HepG2 (cell line): ENCODE measurements around the gene FBXO11. TPM values are rescaled to one million over a fixed set of nuclear protein-coding genes. Genes with fewer than 3 reads are reported as not detected.

Experiments used
- ASH2L ChIP-seq: fragments of 300-600, 200-600 bp; sonication (generic); IDR thresholded peaks from 2 replicates; pipeline ENCODE4 v1.7.0; 2017; ENCODE audit warnings: low read depth, mild to moderate bottlenecking, moderate library complexity, mixed read lengths, low read length; ENCODE audit not compliant: insufficient read length
- CHD2 ChIP-seq: IDR thresholded peaks from 2 replicates; pipeline ENCODE4 v1.6.1; 2011; ENCODE audit warnings: low read depth, low read length, improper control_type of control experiment
- CREM ChIP-seq, 2 experiments: sonication (generic) in 1 of 2; formaldehyde crosslinking in 1 of 2; IDR thresholded peaks; 2 replicates each; pipeline versions ENCODE4 v1.4.0 to v1.6.1; 2016 to 2020; ENCODE audit warnings: antibody characterized with exemption in 1 of 2, mild to moderate bottlenecking in 1 of 2, missing genetic modification reagents in 1 of 2
- HIVEP1 ChIP-seq: sonication (generic); formaldehyde crosslinking; IDR thresholded peaks from 2 replicates; pipeline ENCODE4 v1.4.0; 2020; ENCODE audit warnings: mild to moderate bottlenecking, missing genetic modification reagents
- HOXA3 ChIP-seq: sonication (generic); formaldehyde crosslinking; IDR thresholded peaks from 2 replicates; pipeline ENCODE4 v1.5.0; 2020; ENCODE audit warnings: missing genetic modification reagents
- MAX ChIP-seq: IDR thresholded peaks from 2 replicates; pipeline ENCODE4 v1.6.1; 2012; ENCODE audit warnings: inconsistent platforms
- MXD3 ChIP-seq: IDR thresholded peaks from 2 replicates; pipeline ENCODE4 v1.6.1; 2016; ENCODE audit warnings: mild to moderate bottlenecking, missing biosample characterization, missing genetic modification reagents
- NRL ChIP-seq: sonication (generic); formaldehyde crosslinking; IDR thresholded peaks from 2 replicates; pipeline ENCODE4 v1.5.0; 2020; ENCODE audit warnings: missing genetic modification reagents, mild to moderate bottlenecking, moderate library complexity, borderline replicate concordance
- PAX8 ChIP-seq: sonication (generic); formaldehyde crosslinking; IDR thresholded peaks from 2 replicates; pipeline ENCODE4 v1.8.0; 2022; ENCODE audit warnings: mild to moderate bottlenecking, missing genetic modification reagents, borderline replicate concordance
- POGK ChIP-seq: sonication (generic); formaldehyde crosslinking; conservative IDR thresholded peaks from 2 replicates; pipeline ENCODE4 v1.8.0; 2022; ENCODE audit warnings: mild to moderate bottlenecking, moderate library complexity, missing genetic modification reagents
- TBX2 ChIP-seq: sonication (generic); formaldehyde crosslinking; IDR thresholded peaks from 2 replicates; pipeline ENCODE4 v1.5.0; 2020; ENCODE audit warnings: missing genetic modification reagents, mild to moderate bottlenecking, borderline replicate concordance
- TMF1 ChIP-seq: sonication (generic); formaldehyde crosslinking; IDR thresholded peaks from 2 replicates; pipeline ENCODE4 v1.8.1; 2022; ENCODE audit warnings: low read depth, missing genetic modification reagents
- ZNF414 ChIP-seq: sonication (generic); formaldehyde crosslinking; IDR thresholded peaks from 2 replicates; pipeline ENCODE4 v1.5.0; 2020; ENCODE audit warnings: missing genetic modification reagents
- ZNF547 ChIP-seq: sonication (generic); formaldehyde crosslinking; IDR thresholded peaks from 2 replicates; pipeline ENCODE4 v1.5.1; 2020; ENCODE audit warnings: mild to moderate bottlenecking, missing genetic modification reagents
- ZNF646 ChIP-seq: sonication (generic); formaldehyde crosslinking; IDR thresholded peaks from 2 replicates; pipeline ENCODE4 v1.9.0; 2021; ENCODE audit warnings: mild to moderate bottlenecking, missing genetic modification reagents
- ZSCAN5A ChIP-seq: sonication (generic); formaldehyde crosslinking; IDR thresholded peaks from 2 replicates; pipeline ENCODE4 v1.8.0; 2022; ENCODE audit warnings: mild to moderate bottlenecking, missing genetic modification reagents, borderline replicate concordance
- polyA plus RNA-seq, 8 experiments: library from polyadenylated mRNA; depleted of rRNA in 3 of 8; stranded (reverse) in 7 of 8; unstranded in 1 of 8; fragments of >200 nt; fragmentation: Illumina TruSeq in 4 of 8; extraction: Trizol in 4 of 8; gene quantifications; 2 replicates each; pipeline versions ENCODE4 v1.2.1 to v1.2.3, GENCODE V29; 2011 to 2016; ENCODE audit warnings: low read depth in 4 of 8, missing spikeins in 1 of 8, mixed read lengths in 1 of 8; ENCODE audit not compliant: insufficient read depth in 1 of 8
- total RNA-seq, 5 experiments: library from RNA; depleted of rRNA; stranded (reverse); fragments of >200 nt; fragmentation: Illumina TruSeq; extraction: Trizol; gene quantifications; 2 replicates each; pipeline ENCODE4 v1.2.3, GENCODE V29; 2016; ENCODE audit warnings: low read depth in 1 of 5

Gene FBXO11
- total and polyA plus RNA-seq, 2 of the 13 experiments (the other 11 are each of a cell fraction or from before 2014, with no cell fraction given): 27.9 to 47.6 TPM

- TF ChIP-seq ZNF646 (CRISPR knock-in tag) (no peak), TMF1 (CRISPR knock-in tag) (0 out of 2 replicates have a peak, but pooled peaks have one; percentile 70), PAX8 (CRISPR knock-in tag) (no peak), CHD2 (0 out of 2 replicates have a peak, but pooled peaks have one; percentile 45), TBX2 (0 out of 2 replicates have a peak, but pooled peaks have one; percentile 34), ASH2L (peak; percentile 69), MXD3 (CRISPR knock-in tag) (peak; percentile 10; the same call in 1 of the 2 replicates), CREM (IDR thresholded peaks at IDR 0.05) (no peak), CREM (CRISPR knock-in tag; IDR thresholded peaks at IDR 0.05) (no peak), ZSCAN5A (CRISPR knock-in tag) (no peak), POGK (CRISPR knock-in tag) (peak; percentile 76; the same call in 1 of the 2 replicates), NRL (CRISPR knock-in tag) (no peak), HOXA3 (peak; percentile 26; the same call in 1 of the 2 replicates), ZNF547 (CRISPR knock-in tag) (0 out of 2 replicates have a peak, but pooled peaks have one; percentile 23), ZNF414 (CRISPR knock-in tag) (peak; percentile 82; the same call in 1 of the 2 replicates), MAX (0 out of 2 replicates have a peak, but pooled peaks have one; percentile 4), HIVEP1 (CRISPR knock-in tag) (no peak)
Measured at GRCh38 chr2:47905386-47906156, 727 bp downstream of the FBXO11 start (continued).
